ENCODE measurements around the gene PNPO.

The PNPO gene

GRCh38 chr17:47955497-47956461 lies 14.4 kb downstream of the PNPO start:
- Histone ChIP-seq H3K4me1 (ENCODE audit: insufficient read depth, low read length, poor library complexity, severe bottlenecking) (no peaks in the 10 kb centered on the region), H3K79me2 (ENCODE audit: insufficient read depth, low read length) (no peaks in the 10 kb centered on the region), H3K36me3 (ENCODE audit: insufficient read depth, low read length) (no peaks in the 10 kb centered on the region), H3K27me3 (ENCODE audit: insufficient read depth, low read length, poor library complexity, severe bottlenecking) (no peaks in the 10 kb centered on the region), H3K4me3 (ENCODE audit: low read length, poor library complexity, severe bottlenecking) (no peak overlapping the region), H3K4me2 (ENCODE audit: low read depth, low read length, poor library complexity, severe bottlenecking) (no peak overlapping the region), H2AFZ (ENCODE audit: low read length) (no peak overlapping the region), H3K9ac (ENCODE audit: low read depth, low read length, poor library complexity, severe bottlenecking) (no peak overlapping the region), H4K20me1 (ENCODE audit: insufficient read depth, low read length, poor library complexity, severe bottlenecking) (no peaks in the 10 kb centered on the region), H3K9me2 (replicated peaks; ENCODE audit: low read depth, low read length) (no peaks in the 10 kb centered on the region), H3F3A (ENCODE audit: low read depth) (no peaks in the 10 kb centered on the region), H3K9me3 (ENCODE audit: insufficient read depth, low read depth, low read length) (no peaks in the 10 kb centered on the region)
- TF ChIP-seq CTCF (conservative IDR thresholded peaks at IDR 0.05; ENCODE audit: low read length) (no peak), EZH2phosphoT487 (IDR thresholded peaks at IDR 0.05; ENCODE audit: borderline replicate concordance) (no peak)

- no peaks in the 10 kb centered on the region for H3K9me3 ChIP-seq (ENCODE audit: insufficient read depth, low read depth, low read length)
- no peaks in the 10 kb centered on the region for H3K79me2 ChIP-seq (ENCODE audit: insufficient read depth, low read length)
- H3K4me2 ChIP-seq (ENCODE audit: low read depth, low read length, poor library complexity, severe bottlenecking), result no peak overlapping the region
- no peak overlapping the region for H3K4me3 ChIP-seq (ENCODE audit: low read length, poor library complexity, severe bottlenecking)
- H3K9me2 ChIP-seq (replicated peaks; ENCODE audit: low read depth, low read length), result no peaks in the 10 kb centered on the region
- H3F3A ChIP-seq (ENCODE audit: low read depth), result no peaks in the 10 kb centered on the region
- no peak overlapping the region for H2AFZ ChIP-seq (ENCODE audit: low read length)
- no peak for TF ChIP-seq EZH2phosphoT487 (IDR thresholded peaks at IDR 0.05; ENCODE audit: borderline replicate concordance)
- TF ChIP-seq CTCF (conservative IDR thresholded peaks at IDR 0.05; ENCODE audit: low read length), result no peak
- no peaks in the 10 kb centered on the region for H3K4me1 ChIP-seq (ENCODE audit: insufficient read depth, low read length, poor library complexity, severe bottlenecking)
- H3K36me3 ChIP-seq (ENCODE audit: insufficient read depth, low read length), result no peaks in the 10 kb centered on the region
- no peaks in the 10 kb centered on the region for H3K27me3 ChIP-seq (ENCODE audit: insufficient read depth, low read length, poor library complexity, severe bottlenecking)
- no peak overlapping the region for H3K9ac ChIP-seq (ENCODE audit: low read depth, low read length, poor library complexity, severe bottlenecking)
- no peaks in the 10 kb centered on the region for H4K20me1 ChIP-seq (ENCODE audit: insufficient read depth, low read length, poor library complexity, severe bottlenecking)
These were observed 15.6 kb downstream of the PNPO start for GRCh38 chr17:47956791-47957590.

GRCh38 chr17:47957591-47958490 lies 16.5 kb downstream of the PNPO start, which contains the start of gene PRR15L:
TSS of gene PRR15L (minus strand) at chr17:47957883. CDS start at chr17:47953234, 4,649 bp downstream.
- TF ChIP-seq CTCF (conservative IDR thresholded peaks at IDR 0.05; ENCODE audit: low read length) (no peak), EZH2phosphoT487 (IDR thresholded peaks at IDR 0.05; ENCODE audit: borderline replicate concordance) (no peak)
- no peak within 1 kb of the TSS for H2AFZ ChIP-seq (ENCODE audit: low read length)
- H3K4me3 ChIP-seq (ENCODE audit: low read length, poor library complexity, severe bottlenecking), result no peak within 1 kb of the TSS
- H3K9me2 ChIP-seq (replicated peaks; ENCODE audit: low read depth, low read length), result no peaks in the 10 kb centered on the region
- no peak within 1 kb of the TSS for H3K9ac ChIP-seq (ENCODE audit: low read depth, low read length, poor library complexity, severe bottlenecking)
- no peaks in the 10 kb centered on the region for H3K79me2 ChIP-seq (ENCODE audit: insufficient read depth, low read length)
- no peaks in the 10 kb centered on the region for H3F3A ChIP-seq (ENCODE audit: low read depth)
- no peaks in the 10 kb centered on the region for H3K9me3 ChIP-seq (ENCODE audit: insufficient read depth, low read depth, low read length)
- H4K20me1 ChIP-seq (ENCODE audit: insufficient read depth, low read length, poor library complexity, severe bottlenecking), result no peaks in the 10 kb centered on the region
- no peaks in the 10 kb centered on the region for H3K36me3 ChIP-seq (ENCODE audit: insufficient read depth, low read length)
- H3K4me1 ChIP-seq (ENCODE audit: insufficient read depth, low read length, poor library complexity, severe bottlenecking), result no peaks in the 10 kb centered on the region
- H3K27me3 ChIP-seq (ENCODE audit: insufficient read depth, low read length, poor library complexity, severe bottlenecking), result no peaks in the 10 kb centered on the region
- no peak within 1 kb of the TSS for H3K4me2 ChIP-seq (ENCODE audit: low read depth, low read length, poor library complexity, severe bottlenecking)

All from Loucy (cell line).